Medulla oblongata (tissue), 1 donor: Measurements from ENCODE around the gene OPN1MW2.
"Not testable (repeated sequence)": the region's sequence is repeated elsewhere in the genome, so short reads cannot be mapped to it uniquely, and the experiment has no call there.

ENCODE experiments used
- DNase-seq: peaks from one replicate; pipeline ENCODE4 v3.0.0-alpha.2; 2015; ENCODE audit errors: extremely low spot score

OPN1MW2 gene

GRCh38 chrX:154269245-154269644 is 49.7 kb downstream of the OPN1MW2 start:
- not testable (repeated sequence) for DNase-seq
